ENCODE measurements around the gene ATN1.
"Not testable (repeated sequence)": the region's sequence is repeated elsewhere in the genome, so short reads cannot be mapped to it uniquely, and the experiment has no call there.

Gene ATN1

DNA sequence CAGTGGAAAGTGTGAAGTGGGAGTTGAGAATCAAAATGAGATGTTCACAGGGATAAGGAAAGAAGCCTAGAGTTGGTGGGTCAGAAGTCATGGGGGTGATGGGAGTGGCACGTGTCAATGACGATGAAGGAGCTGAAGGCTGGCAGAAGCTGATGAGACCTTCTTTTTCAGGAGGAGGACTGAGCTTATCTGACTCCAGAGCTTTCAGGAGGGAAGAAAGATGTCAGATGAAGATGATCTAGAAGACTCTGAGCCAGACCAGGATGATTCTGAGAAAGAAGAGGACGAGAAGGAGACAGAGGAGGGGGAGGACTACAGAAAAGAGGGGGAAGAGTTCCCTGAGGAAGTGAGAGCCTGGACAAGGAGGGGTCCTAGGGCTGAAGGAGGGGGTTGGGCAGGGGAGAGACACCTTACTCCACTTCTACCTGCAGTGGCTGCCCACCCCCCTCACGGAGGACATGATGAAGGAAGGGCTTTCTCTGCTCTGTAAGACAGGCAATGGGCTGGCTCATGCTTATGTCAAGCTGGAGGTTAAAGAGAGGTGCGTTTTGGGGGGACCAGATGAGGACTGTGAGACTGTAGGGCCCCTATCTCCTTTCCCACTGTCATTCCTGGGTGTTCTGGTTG lies 22.2 kb upstream of the ATN1 start:
- no peak for DNase-seq (ENCODE audit: low read depth)

DNA sequence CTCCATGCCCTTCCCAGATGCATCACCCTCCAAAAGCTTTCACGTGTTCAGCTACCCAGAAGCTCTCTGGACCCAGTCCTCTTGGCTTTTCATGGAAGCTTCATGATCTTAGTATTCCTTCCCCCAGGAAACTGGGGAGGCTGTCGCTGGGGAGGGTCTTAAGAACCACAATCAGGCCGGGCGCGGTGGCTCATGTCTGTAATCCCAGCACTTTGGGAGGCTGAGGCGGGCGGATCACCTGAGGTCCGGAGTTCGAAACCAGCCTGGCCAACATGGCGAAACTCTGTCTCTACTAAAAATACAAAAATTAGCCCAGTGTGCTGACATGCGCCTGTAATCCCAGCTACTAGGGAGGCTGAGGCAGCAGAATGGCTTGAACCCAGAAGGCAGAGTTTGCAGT lies 19.6 kb upstream of the ATN1 start:
- DNase-seq (ENCODE audit: low read depth), result not testable (repeated sequence)

DNA sequence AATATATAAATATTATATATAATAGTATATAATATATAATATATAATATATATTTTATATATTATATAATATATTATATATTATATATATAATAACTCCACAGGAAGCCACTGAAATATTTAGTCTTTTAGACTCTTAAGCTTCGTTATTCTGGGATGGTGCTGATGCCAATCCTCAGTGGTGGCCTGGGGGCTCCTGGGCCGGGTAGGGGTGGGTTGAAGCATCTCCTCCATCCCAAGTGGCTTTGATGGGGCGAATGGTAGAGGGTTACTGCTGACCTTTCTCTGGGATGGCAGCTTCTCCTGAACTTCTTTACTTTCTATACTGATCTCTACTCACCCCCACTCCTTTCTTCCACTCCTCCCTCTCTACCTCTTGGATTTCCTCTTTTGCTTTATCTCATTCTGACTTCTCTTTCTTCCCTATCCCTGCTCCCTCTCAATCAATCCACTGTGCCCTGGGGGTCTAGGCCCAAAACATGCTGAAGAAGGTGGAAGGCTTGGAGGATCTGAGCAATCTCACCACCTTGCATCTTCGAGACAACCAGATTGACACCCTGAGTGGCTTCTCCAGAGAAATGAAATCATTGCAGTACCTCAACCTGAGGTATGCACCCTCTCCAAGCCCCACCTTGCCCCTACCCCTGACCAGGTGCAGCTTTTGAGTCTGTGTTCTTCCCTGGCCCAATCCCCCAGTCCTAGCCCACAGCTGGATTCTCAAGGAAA lies 18.2 kb upstream of the ATN1 start:
- no peak for DNase-seq (ENCODE audit: low read depth)

DNA sequence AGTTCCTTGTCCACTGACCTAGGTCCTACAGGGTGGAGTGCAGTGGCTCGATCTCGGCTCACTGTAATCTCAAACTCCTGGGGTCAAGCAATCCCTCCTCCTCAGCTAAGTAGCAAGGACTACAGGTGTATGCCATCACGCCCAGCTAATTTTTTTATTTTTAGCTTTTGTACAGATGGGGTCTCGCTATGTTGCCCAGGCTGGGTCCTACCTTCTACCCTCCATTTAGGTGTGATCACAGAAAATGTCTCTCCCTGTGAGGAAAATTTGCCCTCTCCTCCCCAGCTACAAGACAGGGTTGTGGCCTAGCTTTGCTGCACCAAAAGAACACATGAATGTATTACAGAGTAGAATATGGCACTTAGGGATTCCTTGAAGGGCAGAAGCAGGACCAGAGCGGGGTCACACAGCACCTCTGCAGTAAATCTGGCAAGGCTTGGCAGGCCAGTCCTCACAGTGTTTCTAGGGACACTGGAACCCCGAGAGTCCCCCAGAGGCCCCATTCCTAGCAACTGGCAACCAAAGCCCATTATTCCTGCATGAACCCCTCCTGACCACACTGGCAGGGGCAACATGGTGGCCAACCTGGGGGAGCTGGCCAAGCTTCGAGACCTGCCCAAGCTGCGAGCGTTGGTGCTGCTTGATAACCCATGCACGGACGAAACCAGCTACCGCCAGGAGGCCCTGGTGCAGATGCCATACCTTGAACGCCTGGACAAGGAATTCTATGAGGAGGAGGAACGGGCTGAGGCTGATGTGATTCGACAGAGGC lies 15.4 kb upstream of the ATN1 start:
- no peak for DNase-seq (ENCODE audit: low read depth)

DNA sequence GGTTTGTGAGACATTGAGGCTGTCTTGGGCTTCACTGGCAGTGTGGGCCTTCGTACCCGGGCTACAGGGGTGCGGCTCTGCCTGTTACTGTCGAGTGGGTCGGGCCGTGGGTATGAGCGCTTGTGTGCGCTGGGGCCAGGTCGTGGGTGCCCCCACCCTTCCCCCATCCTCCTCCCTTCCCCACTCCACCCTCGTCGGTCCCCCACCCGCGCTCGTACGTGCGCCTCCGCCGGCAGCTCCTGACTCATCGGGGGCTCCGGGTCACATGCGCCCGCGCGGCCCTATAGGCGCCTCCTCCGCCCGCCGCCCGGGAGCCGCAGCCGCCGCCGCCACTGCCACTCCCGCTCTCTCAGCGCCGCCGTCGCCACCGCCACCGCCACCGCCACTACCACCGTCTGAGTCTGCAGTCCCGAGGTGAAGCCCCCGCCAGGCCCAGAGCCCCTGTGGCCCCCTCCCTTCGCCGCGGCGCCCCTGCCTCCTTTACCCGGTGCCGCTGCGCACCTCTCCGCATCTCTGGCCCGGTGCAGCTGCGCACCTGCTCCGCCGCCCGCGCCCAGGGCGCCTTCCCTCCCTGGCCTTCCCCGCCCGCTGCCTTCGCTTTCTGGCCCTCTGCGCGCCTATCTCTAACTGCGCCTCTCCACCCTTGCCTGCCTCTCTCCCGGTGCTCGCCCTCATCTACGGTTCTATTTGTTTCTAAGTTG lies 13.4 kb upstream of the ATN1 start, which contains the start of gene ENO2:
Gene ENO2, plus strand, starts transcription at position 335 of the 701 bp plus-strand sequence. CDS start 1,253 bp downstream, outside the sequence.
- peak; percentile 64 for DNase-seq (ENCODE audit: low read depth)

DNA sequence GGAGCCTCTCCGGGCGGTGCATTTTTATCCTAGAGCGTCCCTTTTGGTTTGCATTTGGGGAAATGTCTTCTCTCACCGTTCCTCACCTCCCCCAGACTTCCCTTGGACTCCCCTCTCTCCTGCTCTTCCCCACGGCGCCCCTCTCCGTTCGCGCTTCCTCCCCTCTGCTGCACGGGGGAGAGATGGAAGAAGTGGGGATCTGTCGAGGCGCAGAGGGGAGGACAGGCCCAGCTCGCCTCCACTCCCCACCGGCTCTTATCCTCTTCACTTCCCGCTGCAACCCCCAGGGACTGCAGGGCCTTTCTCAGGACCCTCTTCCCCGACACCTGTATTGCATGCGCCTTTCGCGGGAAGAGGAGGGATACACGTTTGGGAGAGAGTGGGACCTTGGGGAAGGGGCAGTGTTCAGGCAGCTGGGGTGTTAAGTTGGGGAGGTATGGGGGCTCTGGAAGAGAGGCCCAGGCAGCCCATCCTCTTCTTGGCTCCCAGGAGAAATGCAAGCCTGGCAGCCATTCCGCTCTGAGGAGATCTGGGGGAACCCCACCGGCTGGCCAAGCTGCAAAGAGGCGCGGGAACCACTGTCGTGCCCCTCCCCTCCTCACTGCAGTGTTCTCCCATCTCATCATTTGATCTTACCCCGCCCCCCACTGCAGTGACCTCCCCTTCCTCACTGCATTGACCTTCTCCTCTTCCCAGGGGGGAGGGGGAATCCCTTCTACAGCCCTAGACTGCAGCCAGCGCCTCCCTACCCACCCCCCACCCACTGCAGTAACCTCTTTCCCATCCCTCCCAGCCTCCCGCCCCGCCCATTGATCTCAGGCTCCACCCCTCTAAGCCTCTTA lies 12.6 kb upstream of the ATN1 start:
- no peak for DNase-seq (ENCODE audit: low read depth)

DNA sequence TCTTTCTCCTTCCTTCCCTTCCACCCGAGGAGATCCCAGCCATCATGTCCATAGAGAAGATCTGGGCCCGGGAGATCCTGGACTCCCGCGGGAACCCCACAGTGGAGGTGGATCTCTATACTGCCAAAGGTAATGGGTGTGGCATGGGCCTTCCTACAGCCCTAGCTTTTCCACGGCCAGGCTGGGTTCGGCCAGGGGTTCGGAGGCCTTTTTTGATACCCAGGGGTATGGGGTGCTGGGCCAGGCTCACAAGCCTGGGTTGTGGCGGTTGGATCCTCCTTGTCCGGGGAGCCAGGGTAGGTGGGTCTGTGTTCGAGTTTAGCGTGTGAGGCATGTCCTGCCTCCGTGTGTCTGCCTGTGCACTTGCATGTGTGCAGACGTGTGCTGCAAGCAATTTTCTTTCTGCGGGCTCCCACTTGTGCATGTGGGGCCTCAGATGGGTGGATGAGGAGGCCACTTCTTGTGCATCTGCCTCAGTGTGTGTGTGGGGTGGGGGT lies 11.9 kb upstream of the ATN1 start:
- no peak for DNase-seq (ENCODE audit: low read depth)

DNA sequence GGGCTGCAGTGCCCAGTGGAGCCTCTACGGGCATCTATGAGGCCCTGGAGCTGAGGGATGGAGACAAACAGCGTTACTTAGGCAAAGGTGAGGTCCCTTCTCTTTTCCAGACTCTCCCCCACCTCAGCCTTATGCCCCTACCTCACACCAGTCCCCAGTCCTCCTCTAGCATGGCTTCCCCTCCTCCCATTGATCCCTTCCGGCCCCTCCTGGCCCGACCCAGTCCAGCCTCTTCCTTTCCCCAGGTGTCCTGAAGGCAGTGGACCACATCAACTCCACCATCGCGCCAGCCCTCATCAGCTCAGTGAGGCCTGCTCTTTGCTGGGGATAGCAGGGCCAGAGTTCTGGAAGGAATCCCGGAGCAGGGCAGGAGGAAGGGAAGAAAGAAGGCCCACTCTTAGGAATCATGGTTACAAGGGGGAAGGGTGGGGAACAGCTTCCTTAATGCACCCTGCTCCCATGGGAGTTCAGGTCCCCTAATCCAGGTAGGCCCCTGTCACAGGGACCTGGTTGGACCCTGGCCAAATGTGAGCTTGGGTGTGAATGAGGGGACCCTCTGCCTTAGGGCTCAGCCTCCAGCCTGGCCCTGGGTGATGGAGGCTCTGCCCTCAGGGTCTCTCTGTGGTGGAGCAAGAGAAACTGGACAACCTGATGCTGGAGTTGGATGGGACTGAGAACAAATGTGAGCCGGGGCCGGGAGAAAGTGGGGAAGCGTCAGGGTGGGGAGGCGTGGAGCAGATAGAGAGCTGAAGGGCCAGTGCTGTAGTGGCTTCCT lies 11.1 kb upstream of the ATN1 start:
- no peak for DNase-seq (ENCODE audit: low read depth)

DNA sequence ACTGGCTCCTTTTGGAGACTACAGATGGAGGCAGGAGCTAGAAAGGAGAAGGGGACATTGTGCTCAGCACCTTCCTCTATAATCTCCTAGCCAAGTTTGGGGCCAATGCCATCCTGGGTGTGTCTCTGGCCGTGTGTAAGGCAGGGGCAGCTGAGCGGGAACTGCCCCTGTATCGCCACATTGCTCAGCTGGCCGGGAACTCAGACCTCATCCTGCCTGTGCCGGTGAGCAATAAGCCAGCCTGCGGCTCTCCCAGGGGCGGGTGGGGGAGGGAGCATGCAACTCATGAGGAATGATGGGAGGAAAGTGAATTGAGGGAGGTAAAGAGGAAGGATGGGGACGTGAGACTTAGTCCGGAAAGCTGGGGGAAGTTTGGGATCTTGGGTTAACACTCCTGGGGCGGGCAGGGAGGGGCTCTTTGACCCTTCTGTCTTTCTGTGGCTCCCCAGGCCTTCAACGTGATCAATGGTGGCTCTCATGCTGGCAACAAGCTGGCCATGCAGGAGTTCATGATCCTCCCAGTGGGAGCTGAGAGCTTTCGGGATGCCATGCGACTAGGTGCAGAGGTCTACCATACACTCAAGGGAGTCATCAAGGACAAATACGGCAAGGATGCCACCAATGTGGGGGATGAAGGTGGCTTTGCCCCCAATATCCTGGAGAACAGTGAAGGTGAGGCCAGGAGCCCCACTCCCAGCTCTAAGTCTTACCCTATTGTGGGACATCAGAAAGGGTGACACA lies 10.1 kb upstream of the ATN1 start:
- no peak for DNase-seq (ENCODE audit: low read depth)

DNA sequence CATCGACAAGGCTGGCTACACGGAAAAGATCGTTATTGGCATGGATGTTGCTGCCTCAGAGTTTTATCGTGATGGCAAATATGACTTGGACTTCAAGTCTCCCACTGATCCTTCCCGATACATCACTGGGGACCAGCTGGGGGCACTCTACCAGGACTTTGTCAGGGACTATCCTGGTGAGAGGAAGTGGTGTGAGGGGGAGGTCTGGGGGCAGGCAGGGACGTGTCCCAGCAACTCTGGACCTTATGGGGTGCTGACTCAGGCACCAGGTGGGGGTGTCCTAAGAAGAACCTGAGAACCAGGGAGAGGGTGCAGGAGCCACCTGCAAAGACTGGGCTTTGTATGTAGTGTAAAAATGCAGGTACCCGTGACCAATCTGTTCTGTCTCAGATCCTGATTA lies 8.2 kb upstream of the ATN1 start:
- no peak for DNase-seq (ENCODE audit: low read depth)

DNA sequence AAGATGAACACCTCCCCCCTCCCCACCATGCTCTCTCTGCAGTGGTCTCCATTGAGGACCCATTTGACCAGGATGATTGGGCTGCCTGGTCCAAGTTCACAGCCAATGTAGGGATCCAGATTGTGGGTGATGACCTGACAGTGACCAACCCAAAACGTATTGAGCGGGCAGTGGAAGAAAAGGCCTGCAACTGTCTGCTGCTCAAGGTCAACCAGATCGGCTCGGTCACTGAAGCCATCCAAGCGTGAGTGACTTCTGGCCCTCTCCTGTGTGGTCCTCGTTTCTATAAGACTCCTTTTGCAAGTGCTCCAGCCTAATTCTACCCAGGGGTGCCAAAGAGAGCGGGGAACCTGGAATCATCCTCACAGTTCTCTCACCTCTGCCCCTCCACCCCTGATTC lies 6.2 kb upstream of the ATN1 start:
- DNase-seq (ENCODE audit: low read depth), result no peak

DNA sequence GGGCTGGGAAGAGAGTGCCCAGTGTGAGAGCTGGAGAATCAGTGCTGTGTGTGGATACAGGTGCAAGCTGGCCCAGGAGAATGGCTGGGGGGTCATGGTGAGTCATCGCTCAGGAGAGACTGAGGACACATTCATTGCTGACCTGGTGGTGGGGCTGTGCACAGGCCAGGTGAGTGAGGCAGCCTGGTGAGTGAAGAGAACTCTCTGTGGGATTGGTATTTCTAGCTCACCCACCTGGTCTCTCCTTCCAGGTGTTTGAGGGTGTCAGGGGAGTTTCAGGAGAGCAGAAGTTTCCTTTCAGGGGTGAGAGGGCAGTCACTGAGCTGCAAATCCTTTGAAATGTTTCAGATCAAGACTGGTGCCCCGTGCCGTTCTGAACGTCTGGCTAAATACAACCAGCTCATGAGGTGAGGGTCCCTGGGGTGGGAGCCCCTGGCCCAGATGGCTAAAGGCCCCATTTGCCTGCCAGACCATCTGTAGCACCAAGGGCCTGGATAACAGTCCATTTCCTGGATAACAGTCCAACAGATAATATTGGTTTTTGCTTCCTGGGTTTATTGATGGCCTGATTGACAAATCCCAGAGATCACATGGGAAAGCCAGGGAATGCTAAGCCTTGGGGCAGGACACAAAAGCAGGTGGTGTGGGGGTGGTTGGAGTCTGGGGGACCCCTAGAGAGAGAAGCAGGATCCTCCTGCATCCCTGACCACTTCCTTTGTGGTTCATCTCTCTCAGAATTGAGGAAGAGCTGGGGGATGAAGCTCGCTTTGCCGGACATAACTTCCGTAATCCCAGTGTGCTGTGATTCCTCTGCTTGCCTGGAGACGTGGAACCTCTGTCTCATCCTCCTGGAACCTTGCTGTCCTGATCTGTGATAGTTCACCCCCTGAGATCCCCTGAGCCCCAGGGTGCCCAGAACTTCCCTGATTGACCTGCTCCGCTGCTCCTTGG lies 5.5 kb upstream of the ATN1 start:
- DNase-seq (ENCODE audit: low read depth), result no peak

DNA sequence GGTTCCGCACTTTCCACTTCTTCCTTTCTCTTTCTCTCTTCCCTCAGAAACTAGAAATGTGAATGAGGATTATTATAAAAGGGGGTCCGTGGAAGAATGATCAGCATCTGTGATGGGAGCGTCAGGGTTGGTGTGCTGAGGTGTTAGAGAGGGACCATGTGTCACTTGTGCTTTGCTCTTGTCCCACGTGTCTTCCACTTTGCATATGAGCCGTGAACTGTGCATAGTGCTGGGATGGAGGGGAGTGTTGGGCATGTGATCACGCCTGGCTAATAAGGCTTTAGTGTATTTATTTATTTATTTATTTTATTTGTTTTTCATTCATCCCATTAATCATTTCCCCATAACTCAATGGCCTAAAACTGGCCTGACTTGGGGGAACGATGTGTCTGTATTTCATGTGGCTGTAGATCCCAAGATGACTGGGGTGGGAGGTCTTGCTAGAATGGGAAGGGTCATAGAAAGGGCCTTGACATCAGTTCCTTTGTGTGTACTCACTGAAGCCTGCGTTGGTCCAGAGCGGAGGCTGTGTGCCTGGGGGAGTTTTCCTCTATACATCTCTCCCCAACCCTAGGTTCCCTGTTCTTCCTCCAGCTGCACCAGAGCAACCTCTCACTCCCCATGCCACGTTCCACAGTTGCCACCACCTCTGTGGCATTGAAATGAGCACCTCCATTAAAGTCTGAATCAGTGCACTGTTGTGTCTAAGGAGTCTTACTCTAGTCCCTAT lies 4.6 kb upstream of the ATN1 start:
- no peak for DNase-seq (ENCODE audit: low read depth)

DNA sequence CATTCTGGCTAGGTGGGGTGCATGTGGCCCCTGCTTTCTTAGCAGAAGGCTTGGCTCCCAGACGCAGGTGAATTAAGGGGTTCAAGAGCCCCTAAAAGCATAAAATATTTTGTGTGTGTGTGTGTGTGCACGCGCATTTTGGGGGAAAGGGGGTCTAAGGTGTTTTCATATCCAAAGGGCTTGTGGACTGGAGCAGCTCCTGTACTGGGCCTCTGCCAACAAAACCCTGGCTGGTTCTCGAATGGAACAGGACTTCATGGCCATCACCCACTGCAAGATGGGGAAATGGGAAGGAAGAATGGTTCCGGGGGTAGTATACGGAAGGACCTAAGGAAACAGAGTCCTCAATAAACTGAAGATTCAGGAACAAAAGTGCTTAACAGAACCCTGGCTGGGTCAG lies 3.9 kb upstream of the ATN1 start:
- DNase-seq (ENCODE audit: low read depth), result no peak

DNA sequence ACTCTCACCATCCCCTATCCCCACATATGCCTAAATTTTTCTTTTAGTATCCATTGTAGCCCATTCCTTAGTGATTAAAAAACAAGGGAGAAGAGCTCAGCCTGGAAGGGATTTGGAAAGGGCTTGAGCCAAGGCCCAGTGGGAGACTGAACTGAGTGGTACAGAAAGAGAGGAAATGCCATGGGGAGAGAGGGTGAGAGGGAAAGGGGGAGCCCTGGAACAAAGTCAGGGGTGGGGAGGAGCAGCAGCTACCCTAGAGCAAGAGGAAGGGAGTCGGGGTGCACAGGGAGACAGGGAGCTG lies 2.6 kb upstream of the ATN1 start:
- DNase-seq (ENCODE audit: low read depth), result no peak

DNA sequence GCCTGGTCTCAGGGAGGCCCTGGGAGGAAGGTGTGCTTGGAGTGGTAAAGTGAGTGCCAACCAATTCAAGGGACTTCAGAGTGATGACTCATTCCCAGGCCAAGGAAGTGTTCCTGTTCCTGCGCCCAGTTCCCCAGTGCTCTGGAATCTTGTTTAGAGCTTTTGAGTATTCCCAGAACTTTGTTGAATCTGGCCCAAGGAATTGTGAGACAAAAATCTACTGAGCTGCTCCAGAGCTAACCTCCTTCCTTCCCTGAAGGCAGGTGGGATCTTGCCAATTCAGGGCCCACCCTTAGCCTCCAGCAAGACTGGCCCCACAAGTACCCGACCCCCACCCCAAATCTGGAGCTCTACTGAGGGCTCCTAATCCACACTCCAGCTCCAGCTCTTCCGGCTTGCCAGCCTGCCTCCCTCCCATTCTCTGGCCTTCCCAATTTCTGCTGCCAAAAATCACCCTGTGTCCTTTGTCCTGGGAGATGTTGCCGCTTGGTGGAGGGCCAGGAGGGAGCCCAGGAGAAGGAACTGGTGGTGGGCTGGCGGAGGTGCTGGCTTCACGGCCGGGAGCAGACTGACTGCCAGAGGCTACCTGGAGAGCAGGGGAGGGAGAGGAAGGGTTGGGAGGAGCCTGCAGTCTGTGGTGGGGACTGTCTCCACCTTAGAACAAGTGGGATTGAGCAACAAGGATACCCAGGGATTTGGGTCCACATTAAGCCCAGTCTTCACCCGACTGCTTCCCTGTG lies 2.0 kb upstream of the ATN1 start:
- DNase-seq (ENCODE audit: low read depth), result no peak

DNA sequence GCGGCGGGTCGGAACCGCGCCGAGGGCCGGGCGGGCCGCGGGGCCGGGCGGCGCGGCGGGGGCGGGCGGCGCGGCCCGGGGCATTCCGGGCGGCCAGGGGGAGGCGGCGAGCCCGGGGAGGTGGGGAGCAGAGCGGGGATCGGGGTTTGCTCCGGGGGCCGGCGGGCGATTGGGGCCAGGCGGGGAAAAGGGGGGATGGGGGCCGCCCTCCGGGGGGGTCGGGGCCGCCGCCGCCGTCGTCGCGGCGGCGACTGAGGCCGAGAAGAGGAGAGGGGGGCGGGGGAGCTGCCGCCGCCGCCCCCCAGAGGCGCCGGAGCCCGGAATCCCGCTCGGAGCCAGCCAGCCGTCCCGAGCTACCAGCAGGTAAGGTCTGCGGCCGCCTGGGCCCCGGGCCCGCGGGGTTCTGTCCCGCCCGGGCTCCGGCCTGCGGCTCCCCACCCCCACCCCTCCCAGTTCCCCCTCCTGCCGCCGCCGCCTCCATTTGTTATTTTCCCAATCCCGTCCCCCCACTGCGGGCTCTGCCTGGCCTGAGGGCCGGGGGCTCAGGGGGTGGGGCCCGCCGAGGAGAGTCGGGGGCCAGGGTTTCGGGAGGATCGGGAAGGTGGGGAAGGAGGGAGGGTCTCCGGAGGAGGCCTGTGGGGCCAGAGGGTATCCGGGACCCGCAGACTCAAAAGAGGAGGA lies 403 bp downstream of the ATN1 start:
- no peak for DNase-seq (ENCODE audit: low read depth)

Data from stimulated activated CD8-positive, alpha-beta memory T cell treated with anti-CD3 and anti-CD28 coated beads, Interleukin-7, amount 100 ng/mL, for 24 hours (primary cell).